Mesendoderm (in vitro differentiated cells): ENCODE measurements around the gene GCNT2.

ENCODE experiments used
- DNase-seq: peaks from one replicate; pipeline ENCODE4 v3.0.0; 2013
- H2AK5ac ChIP-seq: 2 replicates; pipeline ENCODE4 v1.6.1; 2013; ENCODE audit warnings: low read length, inconsistent platforms
- H2BK120ac ChIP-seq: 2 replicates; pipeline ENCODE4 v1.6.1; 2013; ENCODE audit warnings: low read depth, mild to moderate bottlenecking, low read length, moderate library complexity, mixed read lengths
- H2BK15ac ChIP-seq: replicated peaks from 2 replicates; pipeline ENCODE4 v1.6.1; 2013; ENCODE audit warnings: low read depth, mild to moderate bottlenecking, moderate library complexity
- H2BK5ac ChIP-seq: 2 replicates; pipeline ENCODE4 v1.6.1; 2013; ENCODE audit warnings: low read length, inconsistent platforms
- H3K18ac ChIP-seq: 2 replicates; pipeline ENCODE4 v1.6.1; 2013; ENCODE audit warnings: mild to moderate bottlenecking, low read length, mixed read lengths
- H3K23ac ChIP-seq: one replicate; pipeline ENCODE4 v1.6.1; 2013; ENCODE audit warnings: low read length
- H3K27ac ChIP-seq: 2 replicates; pipeline ENCODE4 v1.5.1; 2013; ENCODE audit warnings: low read depth, mild to moderate bottlenecking, inconsistent platforms, low read length, moderate library complexity
- H3K27me3 ChIP-seq: 2 replicates; pipeline ENCODE4 v1.6.1; 2013; ENCODE audit warnings: low read length, control low read depth, mild to moderate bottlenecking, inconsistent platforms; ENCODE audit not compliant: insufficient read depth, poor library complexity
- H3K36me3 ChIP-seq: 2 replicates; pipeline ENCODE4 v1.6.1; 2013; ENCODE audit warnings: low read length, inconsistent platforms; ENCODE audit not compliant: control insufficient read depth, insufficient read depth
- H3K4ac ChIP-seq: one replicate; pipeline ENCODE4 v1.6.1; 2013; ENCODE audit warnings: low read depth, mild to moderate bottlenecking, low read length, moderate library complexity
- H3K4me1 ChIP-seq: 2 replicates; pipeline ENCODE4 v1.6.1; 2013; ENCODE audit warnings: low read depth, low read length, inconsistent platforms; ENCODE audit not compliant: control insufficient read depth
- H3K4me2 ChIP-seq: 2 replicates; pipeline ENCODE4 v1.6.1; 2013; ENCODE audit warnings: low read length
- H3K4me3 ChIP-seq: 2 replicates; pipeline ENCODE4 v1.5.1; 2013; ENCODE audit warnings: mild to moderate bottlenecking, low read length
- H3K56ac ChIP-seq: one replicate; pipeline ENCODE4 v1.6.1; 2013; ENCODE audit warnings: low read length
- H3K79me1 ChIP-seq: 2 replicates; pipeline ENCODE4 v1.6.1; 2013; ENCODE audit warnings: low read length, inconsistent platforms
- H3K79me2 ChIP-seq: 2 replicates; pipeline ENCODE4 v1.6.1; 2013; ENCODE audit warnings: mild to moderate bottlenecking, low read length; ENCODE audit not compliant: control insufficient read depth, insufficient read depth
- H3K9ac ChIP-seq: 2 replicates; pipeline ENCODE4 v1.6.1; 2013; ENCODE audit warnings: low read length, inconsistent platforms
- H4K5ac ChIP-seq: one replicate; pipeline ENCODE4 v1.6.1; 2013; ENCODE audit warnings: low read length
- H4K8ac ChIP-seq: one replicate; pipeline ENCODE4 v1.6.1; 2013; ENCODE audit warnings: low read depth, mild to moderate bottlenecking, control low read depth, low read length, moderate library complexity
- WGBS: extraction: QIAGEN DNeasy Blood & Tissue Kit; methylation state at CpG from one replicate; pipeline ENCODE4 v1.1.7; 2013; ENCODE audit warnings: low lambda C conversion rate, missing lambda C conversion rate; ENCODE audit not compliant: insufficient coverage; ENCODE audit errors: extremely low coverage; 5-methylcytosine and 5-hydroxymethylcytosine counted together

The GCNT2 gene

GRCh38 chr6:10587656-10588406, 66.7 kb downstream of the GCNT2 start:
- H2BK120ac ChIP-seq: no peak overlapping the region
- H3K56ac ChIP-seq: peak overlapping the region; percentile 80
- H3K79me1 ChIP-seq: peaks cover 12% of the 10 kb centered on the region
- H2BK15ac ChIP-seq: no peak overlapping the region
- peak overlapping the region; percentile 23 for H2BK5ac ChIP-seq
- peak overlapping the region; percentile 9 for H3K4me3 ChIP-seq
- H3K79me2 ChIP-seq: peaks cover 50% of the 10 kb centered on the region
- no peak overlapping the region for H3K27ac ChIP-seq
- peak overlapping the region; percentile 56 for H3K9ac ChIP-seq
- no peaks in the 10 kb centered on the region for H3K36me3 ChIP-seq
- H4K5ac ChIP-seq: no peak overlapping the region
- no peak overlapping the region for H4K8ac ChIP-seq
- no peak for DNase-seq
- H3K18ac ChIP-seq: peak overlapping the region; percentile 3
- peak overlapping the region; percentile 17 for H3K4me2 ChIP-seq
- H3K23ac ChIP-seq: no peak overlapping the region
- H3K4me1 ChIP-seq: peaks cover 29% of the 10 kb centered on the region
- H2AK5ac ChIP-seq: no peak overlapping the region
- no CpG with 5 or more reads among the region's 14 CpGs for WGBS
- no peak overlapping the region for H3K4ac ChIP-seq
- no peaks in the 10 kb centered on the region for H3K27me3 ChIP-seq

GRCh38 chr6:10588562-10589428, 67.6 kb downstream of the GCNT2 start:
- H2BK5ac ChIP-seq: peak overlapping the region; percentile 62
- H3K27me3 ChIP-seq: no peaks in the 10 kb centered on the region
- no peaks in the 10 kb centered on the region for H3K36me3 ChIP-seq
- no peak overlapping the region for H3K4me3 ChIP-seq
- H3K18ac ChIP-seq: no peak overlapping the region
- H3K27ac ChIP-seq: no peak overlapping the region
- H2BK15ac ChIP-seq: no peak overlapping the region
- H3K79me2 ChIP-seq: peaks cover 51% of the 10 kb centered on the region
- peaks cover 12% of the 10 kb centered on the region for H3K79me1 ChIP-seq
- peak overlapping the region; percentile 80 for H3K56ac ChIP-seq
- H3K4me1 ChIP-seq: peaks cover 26% of the 10 kb centered on the region
- peak overlapping the region; percentile 71 for H2AK5ac ChIP-seq
- H4K5ac ChIP-seq: no peak overlapping the region
- 100% methylated on average over 6 of the region's 7 CpGs for WGBS
- peak overlapping the region; percentile 51 for H3K23ac ChIP-seq
- H3K4ac ChIP-seq: no peak overlapping the region
- no peak for DNase-seq
- no peak overlapping the region for H2BK120ac ChIP-seq
- peak overlapping the region; percentile 56 for H3K9ac ChIP-seq
- H4K8ac ChIP-seq: no peak overlapping the region
- peak overlapping the region; percentile 17 for H3K4me2 ChIP-seq

GRCh38 chr6:10589429-10589727, 68.2 kb downstream of the GCNT2 start:
- H3K4ac ChIP-seq: no peak overlapping the region
- H3K79me2 ChIP-seq: peaks cover 55% of the 10 kb centered on the region
- DNase-seq: no peak
- 100% methylated on average over 1 of the region's 2 CpGs for WGBS
- H4K5ac ChIP-seq: no peak overlapping the region
- no peak overlapping the region for H3K23ac ChIP-seq
- H3K27ac ChIP-seq: no peak overlapping the region
- H3K9ac ChIP-seq: no peak overlapping the region
- H3K79me1 ChIP-seq: peaks cover 12% of the 10 kb centered on the region
- H3K4me3 ChIP-seq: no peak overlapping the region
- no peak overlapping the region for H2BK5ac ChIP-seq
- no peak overlapping the region for H3K18ac ChIP-seq
- no peak overlapping the region for H2BK120ac ChIP-seq
- no peaks in the 10 kb centered on the region for H3K36me3 ChIP-seq
- no peak overlapping the region for H4K8ac ChIP-seq
- H2AK5ac ChIP-seq: no peak overlapping the region
- H3K56ac ChIP-seq: peak overlapping the region; percentile 80
- H3K4me1 ChIP-seq: peaks cover 25% of the 10 kb centered on the region
- no peaks in the 10 kb centered on the region for H3K27me3 ChIP-seq
- H3K4me2 ChIP-seq: no peak overlapping the region
- no peak overlapping the region for H2BK15ac ChIP-seq

GRCh38 chr6:10589983-10590382, 68.8 kb downstream of the GCNT2 start:
- Histone ChIP-seq H3K4ac (no peak overlapping the region), H3K27me3 (no peaks in the 10 kb centered on the region), H3K4me3 (no peak overlapping the region), H3K36me3 (no peaks in the 10 kb centered on the region), H2AK5ac (no peak overlapping the region), H3K56ac (no peak overlapping the region), H3K18ac (no peak overlapping the region), H2BK5ac (no peak overlapping the region), H4K5ac (no peak overlapping the region), H2BK120ac (no peak overlapping the region), H3K27ac (no peak overlapping the region), H3K79me2 (peaks cover 57% of the 10 kb centered on the region), H3K4me2 (no peak overlapping the region), H2BK15ac (no peak overlapping the region), H3K23ac (no peak overlapping the region), H3K79me1 (peaks cover 12% of the 10 kb centered on the region), H3K4me1 (peaks cover 20% of the 10 kb centered on the region), H4K8ac (no peak overlapping the region), H3K9ac (no peak overlapping the region)
- WGBS: no CpG with 5 or more reads among the region's 3 CpGs
- no peak for DNase-seq

GRCh38 chr6:10591422-10592160, 70.4 kb downstream of the GCNT2 start:
- Histone ChIP-seq H4K8ac (no peak overlapping the region), H3K79me2 (peaks cover 55% of the 10 kb centered on the region), H2AK5ac (no peak overlapping the region), H3K36me3 (no peaks in the 10 kb centered on the region), H3K4me1 (peaks cover 13% of the 10 kb centered on the region), H3K79me1 (peaks cover 12% of the 10 kb centered on the region), H3K9ac (no peak overlapping the region), H3K27ac (no peak overlapping the region), H3K27me3 (no peaks in the 10 kb centered on the region), H3K56ac (no peak overlapping the region), H2BK120ac (no peak overlapping the region), H3K4ac (no peak overlapping the region), H2BK15ac (no peak overlapping the region), H3K4me3 (no peak overlapping the region), H3K23ac (no peak overlapping the region), H3K18ac (no peak overlapping the region), H2BK5ac (no peak overlapping the region), H3K4me2 (no peak overlapping the region), H4K5ac (no peak overlapping the region)
- no CpG with 5 or more reads among the region's 14 CpGs for WGBS
- no peak for DNase-seq
